GM21717 (cell line): Measurements from ENCODE around the gene CPNE4.

ENCODE experiments used
- ATAC-seq: cut with Tn5 transposase; IDR thresholded peaks from one replicate; pipeline ENCODE4 v1.9.1; 2021; ENCODE audit warnings: mild to moderate bottlenecking, moderate library complexity; ENCODE audit not compliant: unreplicated experiment

CPNE4 gene

DNA sequence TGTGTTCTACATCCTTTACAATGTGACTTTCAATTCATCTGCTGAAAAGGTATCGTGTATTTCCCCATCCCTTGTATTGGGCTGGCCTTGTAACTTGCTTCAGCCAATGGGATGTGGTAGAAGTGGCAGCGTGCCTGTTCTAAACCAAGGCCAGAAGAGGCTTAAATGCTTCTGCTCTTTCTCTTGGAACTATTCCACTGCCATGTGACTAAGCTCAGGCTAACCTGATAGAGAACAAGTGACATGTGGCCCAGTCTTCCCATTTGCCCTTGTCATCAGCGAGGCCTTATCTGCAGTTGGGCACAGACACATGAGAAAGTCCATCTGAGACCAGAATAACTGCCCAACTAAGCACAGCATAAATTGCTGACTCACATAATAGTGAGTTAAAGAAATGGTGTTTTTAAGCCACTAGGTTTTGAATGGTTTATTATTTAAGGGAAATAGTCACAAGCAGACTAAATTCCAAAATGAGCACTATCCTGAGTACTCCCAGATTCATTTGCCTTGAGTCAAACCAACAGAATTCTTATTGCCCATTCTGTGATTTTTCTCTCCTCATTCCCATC, 230.2 kb downstream of the CPNE4 start:
- ATAC-seq: no peak

DNA sequence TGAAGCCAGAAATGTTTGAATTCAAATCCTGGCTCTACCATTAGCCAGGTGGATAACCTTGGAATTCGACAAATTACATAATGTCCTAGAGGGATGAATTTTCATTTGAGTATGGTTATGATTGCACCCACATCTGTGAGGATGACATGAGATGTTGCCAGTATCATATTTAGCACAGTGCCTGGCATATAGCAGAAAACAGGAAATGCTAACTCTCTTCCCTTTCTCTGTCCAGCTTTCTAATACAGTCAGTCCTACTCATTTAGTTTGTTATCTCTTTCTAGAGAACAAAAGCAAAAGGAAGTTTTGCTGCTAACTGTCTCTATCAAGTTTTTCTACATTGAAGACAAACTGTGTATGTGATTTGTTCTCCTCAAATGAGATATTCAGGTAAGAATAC, 231.7 kb downstream of the CPNE4 start:
- ATAC-seq: no peak

DNA sequence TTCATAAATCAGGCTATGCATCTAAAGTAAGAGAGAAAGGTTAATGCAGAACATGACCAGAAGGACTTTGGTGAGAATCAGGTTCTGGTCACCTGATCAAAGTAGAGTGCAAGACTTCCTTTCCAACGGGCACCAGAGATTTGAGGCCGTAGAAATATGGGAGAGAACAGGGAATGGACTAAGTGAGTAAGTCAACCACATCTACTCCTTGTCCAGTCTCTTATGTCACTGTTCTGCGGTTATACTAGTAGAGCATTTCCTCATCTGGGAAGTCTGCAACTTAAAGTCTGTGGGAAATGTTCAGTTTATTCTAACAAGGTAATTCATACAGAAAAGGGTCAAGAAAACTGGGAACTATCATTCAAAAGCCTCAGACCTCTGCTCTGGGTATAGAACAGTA, 232.8 kb downstream of the CPNE4 start:
- no peak for ATAC-seq

DNA sequence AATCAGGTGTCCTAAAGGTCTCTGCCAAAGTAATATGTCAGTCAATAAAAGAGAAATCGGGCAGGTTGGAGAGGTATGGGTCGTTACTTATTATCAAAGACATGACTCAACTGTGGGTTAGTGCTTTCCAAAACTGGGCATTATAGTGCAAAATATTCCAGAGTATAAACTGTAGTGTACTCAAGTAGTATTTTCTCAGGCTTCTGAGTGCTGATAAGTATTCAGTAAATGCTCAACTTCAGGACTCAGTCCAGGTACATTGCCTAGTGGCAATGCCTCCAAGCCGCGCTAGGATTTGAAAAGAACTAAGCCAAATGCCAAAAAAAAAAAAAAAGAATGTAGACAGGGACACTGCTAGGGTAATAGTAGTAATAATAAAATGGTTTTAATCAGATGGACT, 233.2 kb downstream of the CPNE4 start:
- ATAC-seq: no peak

DNA sequence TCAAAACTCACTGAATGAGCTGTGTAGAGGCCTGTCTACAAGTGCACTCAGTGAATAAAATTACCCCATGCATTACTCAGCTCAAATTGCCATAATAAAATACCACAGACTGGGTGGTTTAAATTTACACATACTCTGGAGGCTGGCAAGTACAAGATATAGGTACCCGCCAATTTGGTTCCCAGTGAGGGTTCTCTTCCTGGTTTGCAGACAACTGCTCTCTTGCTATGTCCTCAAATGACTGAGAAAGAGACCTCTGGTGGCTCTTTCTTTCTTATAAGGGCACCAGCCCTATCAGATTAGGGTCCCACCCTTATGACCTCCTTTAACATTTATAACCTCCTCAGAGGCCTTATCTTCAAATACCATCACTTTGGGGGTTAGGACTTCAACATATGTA, 237.0 kb downstream of the CPNE4 start:
- no peak for ATAC-seq

DNA sequence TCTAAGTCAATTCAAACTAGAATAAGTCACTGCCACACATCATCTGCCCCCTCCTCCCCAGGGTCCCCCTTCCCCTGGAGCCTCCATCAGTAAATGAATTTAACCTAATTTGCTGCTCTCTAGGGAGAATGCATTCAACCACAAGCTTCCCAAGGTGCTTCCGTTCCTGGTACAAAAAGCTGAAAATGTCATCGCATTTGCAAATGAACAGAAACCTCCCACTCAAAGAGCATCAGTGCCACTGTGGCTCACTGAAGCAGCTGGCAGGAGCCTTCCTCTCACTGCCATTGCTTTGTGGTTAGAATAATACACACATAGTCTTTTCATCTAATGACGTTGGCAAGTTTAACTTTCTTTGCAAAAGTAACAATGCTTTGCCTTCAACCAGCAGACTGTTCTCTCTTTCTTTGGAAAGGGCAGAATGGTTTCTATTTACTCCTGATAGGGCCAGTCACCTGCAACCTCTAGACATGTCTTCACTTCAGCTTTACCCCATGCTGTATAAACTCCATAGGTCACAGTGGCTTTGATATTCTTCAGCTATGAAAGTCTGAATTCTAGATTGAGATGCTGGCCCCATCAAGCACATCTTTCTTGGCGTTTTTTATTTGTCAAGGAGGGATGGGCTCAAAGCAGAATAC, 238.1 kb downstream of the CPNE4 start:
- peak; percentile 72 for ATAC-seq

DNA sequence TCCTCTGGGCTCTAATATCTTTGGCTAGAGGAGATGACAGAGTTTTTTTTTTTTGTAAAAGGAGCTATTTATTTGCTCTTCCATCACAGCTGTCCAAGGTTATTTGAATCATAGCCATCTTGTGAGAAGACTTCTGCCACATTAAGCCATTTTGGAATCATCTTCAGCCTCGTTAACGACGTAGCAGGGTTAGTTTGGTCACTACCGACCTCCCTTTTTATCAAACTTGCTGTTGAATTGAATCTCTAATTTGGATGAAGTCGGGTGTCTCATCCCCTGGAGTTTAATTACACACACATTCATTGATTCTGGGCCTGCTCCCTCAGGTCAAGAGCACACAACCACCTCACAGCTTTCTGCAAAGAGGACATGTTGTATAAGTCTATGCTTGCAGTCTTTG, 238.7 kb downstream of the CPNE4 start:
- ATAC-seq: no peak

DNA sequence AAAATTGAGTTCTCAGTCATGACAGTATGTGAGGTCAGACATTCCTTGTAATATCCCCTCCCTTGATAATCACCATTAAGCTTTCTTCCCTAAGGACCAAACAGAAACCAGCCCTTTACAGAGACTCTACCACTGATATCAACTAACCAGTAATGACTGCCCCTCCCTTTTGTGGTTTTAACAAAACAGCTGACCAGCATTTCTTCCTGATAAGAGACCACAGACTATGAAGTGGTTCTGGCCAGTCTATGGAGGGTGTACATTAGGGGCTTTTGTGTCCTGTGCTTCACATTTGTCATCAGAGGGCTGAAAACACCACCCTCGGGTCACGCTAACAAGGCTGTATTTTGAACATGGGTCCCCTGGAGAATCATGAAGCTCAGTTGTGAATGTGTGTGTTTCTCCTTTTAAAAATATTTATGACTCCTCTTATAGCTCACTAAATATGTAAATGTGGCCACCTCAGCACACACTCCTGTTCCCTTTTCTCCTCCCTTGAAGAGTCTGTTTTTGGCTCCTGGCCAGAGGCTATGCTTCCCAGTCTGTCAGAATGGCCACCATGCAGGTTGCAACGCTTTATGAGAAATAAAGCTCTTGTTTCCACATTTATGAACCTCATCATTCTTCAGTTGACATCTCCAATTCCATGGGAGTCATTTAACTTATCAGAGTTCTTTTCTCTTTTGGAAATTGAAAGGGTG, 239.3 kb downstream of the CPNE4 start:
- peak; percentile 50 for ATAC-seq

DNA sequence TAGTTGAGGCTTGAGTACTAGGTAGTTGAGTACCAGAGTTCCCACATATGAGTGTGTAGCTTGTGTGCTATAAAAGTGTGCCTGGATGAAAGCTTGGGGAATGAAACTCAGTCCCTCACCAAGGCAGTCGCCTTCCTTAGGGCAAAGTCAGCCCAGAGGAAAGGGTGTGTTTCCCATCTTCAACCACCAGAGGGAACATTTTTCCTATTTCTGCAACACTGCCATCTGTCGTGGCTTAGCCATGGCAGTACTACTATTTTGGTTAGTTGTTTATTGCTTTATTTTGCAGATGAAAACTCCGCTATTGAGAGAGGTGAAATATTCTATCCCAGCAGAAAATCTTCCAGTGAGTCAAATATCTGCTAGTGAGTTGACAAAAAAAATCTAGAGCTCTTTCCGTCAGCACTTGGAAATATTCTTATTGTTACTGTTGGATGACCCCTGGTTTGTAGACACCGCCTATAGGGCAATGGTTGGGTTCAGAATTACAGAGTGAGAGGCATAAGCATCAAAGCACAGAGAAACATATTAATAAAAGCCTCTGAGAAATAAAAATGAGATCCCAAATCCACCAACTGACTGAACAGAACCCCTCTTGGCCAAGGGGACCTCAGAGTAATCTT, 239.9 kb downstream of the CPNE4 start:
- peak; percentile 51 for ATAC-seq

DNA sequence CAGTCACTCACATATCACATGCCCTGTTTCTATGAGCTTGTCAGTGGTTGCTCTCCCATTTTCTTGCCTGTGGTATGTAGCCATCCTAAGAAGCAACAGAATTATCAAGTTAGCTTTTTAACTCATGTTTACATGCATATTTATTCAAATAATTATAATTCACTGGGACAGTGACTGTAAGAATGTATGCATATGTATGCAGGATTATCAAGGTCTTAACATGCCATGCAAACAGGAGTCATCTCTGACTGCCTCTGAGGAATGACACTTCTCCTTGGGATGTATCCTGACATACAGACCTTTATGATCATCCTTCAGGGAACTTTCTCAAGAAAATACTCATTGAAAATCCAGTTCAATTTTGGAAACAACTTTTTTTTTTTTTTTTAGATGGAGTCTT, 240.9 kb downstream of the CPNE4 start:
- ATAC-seq: no peak

DNA sequence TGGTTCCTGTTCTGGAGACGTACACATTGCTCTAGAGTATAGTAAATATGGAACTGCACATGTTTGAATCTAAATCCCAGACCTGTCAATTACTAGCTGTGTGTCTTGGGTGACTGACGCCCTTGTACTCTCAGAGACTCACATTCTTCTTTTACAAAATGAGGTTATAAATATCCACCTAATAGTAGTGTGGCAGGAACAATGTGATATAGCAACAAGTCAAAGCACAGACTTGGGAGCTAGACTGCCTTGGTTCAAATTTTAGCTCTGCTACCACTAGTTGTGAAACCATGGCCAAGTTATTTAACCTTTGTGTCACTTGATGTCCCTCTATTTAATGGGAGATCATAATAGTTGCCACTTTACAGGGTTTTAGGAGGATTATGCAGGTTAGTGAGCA, 245.6 kb downstream of the CPNE4 start:
- no peak for ATAC-seq

DNA sequence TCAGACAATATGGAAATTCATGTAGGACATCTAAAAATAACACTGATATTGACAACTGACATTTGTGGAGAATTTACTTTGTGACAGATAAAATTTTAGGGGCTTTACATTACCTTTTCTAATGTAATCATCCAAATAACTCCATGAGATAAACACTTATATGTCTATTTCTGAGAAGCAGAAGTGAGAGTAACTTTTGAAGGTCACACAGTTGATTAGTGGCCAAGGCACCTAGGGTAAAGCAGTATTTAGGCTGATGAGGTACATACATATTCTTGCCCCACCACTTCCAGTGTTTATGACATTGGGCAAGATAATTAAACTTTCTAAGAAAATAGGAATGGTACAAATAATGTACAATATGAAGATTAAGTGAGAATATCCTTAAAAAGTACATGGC, 248.4 kb downstream of the CPNE4 start:
- ATAC-seq: no peak

DNA sequence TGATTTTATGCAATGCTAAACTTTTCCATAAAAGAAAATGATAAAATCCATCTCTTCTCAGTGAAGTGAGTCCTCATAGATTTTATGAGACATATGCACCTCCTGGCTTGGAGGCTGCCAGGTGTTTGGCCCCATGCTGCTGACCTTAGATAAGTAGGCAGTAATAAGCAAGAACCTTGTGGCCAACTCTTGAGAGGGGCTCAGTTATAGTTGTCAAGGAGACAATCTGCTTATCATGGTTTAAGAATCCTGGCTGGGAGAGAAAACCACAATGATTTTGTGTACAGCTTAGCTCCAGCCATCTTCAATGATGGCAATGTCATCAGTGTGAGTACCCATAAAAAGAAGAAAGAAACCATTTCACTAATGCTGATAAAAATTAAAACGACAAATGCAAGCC, 252.1 kb downstream of the CPNE4 start:
- no peak for ATAC-seq

DNA sequence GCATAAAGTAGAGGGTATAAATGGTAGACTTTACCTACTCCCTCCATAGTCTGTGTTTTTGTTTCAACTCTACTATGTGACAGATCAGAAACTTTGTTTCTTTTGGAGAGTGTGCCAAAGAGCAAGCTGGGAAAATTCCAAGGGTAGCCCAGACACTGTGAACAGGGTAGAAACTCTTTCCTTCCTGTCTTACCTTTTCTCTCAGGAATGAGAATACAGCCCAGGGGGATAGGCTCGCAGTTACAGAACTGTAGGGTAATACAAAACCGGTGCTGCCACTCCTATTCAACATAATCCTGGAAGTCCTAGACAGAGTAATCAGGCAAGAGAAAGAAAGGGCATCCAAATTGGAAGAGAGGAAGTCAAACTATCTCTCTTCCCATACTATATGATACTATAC, 256.3 kb downstream of the CPNE4 start:
- no peak for ATAC-seq

DNA sequence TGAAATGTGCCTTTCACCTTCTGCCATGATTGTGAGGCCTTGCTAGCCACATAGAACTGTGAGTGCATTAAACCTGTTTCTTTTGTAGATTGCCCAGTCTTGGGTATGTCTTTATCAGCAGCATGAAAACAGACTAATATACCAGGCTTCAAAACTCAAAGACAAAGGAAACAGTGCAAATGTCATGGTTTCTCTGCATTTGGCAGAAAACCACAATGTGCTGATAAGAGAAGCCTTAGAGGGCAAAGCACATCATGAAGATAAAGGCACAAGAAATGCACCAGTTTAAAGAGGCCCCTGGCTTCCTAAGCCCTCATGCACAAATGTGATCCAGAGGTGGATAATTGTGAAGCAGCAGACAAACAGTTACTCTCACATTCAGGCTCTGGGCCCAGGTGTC, 259.2 kb downstream of the CPNE4 start:
- ATAC-seq: no peak

DNA sequence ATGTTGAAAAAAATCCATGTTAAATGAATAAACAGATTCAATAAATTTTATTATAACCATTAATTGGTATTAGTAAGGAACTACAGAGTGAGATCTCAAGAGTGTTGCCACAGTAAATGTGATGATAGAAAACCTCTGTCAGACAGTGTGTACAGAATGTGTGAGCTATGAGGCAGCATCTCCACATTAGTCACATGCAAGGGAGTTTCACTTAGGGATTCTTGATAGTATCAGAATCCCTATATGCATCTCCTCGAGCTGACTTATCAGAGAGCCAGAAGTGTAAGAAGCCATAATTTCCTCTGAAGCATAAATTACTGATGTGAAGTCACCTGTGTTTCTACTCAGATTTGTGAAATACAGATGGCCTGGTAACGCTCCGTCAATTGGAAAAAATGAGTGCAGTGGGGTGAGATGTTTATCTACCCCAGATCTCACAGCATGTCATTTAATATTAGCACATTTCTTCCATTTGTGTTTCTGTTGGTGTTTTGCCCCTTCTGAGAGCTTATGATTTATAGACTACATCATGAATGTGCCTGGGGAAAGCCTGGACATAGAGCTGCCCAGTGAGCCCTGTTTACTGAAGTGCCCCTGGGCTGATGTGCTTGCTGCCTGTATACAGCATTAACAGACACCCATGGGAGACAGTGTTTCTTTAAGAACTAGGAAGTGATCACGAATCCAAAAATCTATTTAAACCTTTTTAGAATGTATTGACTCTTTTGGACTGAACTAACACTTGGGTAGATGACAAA, 262.4 kb downstream of the CPNE4 start:
- ATAC-seq: no peak

DNA sequence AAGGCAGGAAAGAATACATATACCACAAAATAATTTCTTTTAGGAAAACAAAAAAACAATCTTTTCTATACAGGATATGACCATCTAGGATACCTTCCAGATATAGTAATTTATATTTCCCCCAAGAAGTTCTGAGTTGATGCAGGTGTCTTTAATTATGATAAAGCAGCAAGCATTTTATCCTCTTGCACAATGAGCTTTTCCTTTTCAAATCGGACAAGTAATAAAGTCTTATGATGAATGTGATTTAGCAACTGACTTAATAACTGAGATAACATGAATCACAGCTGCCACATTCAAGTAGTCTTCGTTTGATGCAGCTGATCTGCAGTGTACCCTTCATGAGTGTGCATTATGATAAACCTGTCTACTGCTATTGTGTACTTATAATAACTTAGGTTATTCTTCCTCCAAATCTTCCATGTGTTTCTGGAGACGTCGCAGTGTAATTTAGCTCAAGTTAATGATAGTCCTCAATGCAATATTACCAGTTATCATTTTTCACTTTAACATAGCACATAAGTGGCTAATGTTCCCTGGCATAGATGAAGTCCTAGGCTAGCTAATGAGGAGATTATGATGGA, 271.7 kb downstream of the CPNE4 start:
- no peak for ATAC-seq

DNA sequence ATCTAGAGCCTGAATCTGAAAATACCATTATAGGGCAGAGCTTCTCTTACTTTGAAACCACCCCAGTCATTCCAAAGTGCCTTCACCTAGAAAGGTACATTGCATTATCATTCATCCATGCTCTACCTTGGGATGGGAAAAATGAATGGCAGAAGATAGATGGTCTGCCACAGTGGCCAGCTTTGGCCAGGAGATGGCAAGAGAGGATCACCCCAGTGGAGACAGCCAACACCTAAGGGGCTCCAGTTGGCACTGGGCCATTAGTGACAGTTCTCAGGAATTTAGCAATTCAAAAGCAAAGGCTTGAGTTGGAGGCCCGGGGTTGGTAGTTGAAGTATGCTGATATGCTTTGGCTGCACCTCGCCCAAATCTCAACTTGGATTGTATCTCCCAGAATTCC, 278.4 kb downstream of the CPNE4 start:
- ATAC-seq: no peak

DNA sequence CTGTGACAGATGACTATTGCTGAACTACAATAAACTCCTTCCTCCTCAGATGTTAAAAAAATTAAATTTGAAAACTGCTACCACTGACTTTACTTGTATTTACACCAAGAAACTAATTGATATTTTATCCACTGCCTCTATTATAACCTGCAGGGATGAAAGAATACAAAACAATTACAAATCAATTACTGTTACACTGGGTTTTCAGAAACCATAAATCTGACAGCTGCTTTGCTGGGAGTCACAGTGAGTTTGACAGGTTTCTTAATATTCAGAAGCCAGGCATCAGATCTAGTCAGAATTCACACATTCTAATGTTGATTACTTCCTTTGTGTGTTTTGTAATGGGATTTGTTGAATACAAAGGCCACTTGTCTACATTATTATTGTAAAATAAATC, 279.4 kb downstream of the CPNE4 start:
- no peak for ATAC-seq

DNA sequence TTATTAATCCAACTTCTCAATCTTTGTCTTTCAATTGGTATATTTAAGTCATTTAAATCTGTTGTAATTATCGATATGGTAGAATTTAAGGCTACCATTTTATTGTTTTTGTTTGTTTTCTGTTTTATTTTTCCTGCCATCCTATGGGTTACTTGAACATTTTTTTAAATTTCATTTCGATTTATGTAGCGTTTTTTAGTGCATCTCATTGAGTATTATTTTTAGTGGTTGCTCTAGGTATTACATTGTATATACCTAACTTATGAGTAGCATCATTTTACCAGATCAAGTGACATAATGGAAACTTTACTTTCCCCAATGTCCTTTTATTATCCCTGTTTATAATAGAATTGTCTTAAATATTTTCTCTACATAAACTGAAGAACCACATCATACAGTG, 284.6 kb downstream of the CPNE4 start:
- ATAC-seq: no peak

DNA sequence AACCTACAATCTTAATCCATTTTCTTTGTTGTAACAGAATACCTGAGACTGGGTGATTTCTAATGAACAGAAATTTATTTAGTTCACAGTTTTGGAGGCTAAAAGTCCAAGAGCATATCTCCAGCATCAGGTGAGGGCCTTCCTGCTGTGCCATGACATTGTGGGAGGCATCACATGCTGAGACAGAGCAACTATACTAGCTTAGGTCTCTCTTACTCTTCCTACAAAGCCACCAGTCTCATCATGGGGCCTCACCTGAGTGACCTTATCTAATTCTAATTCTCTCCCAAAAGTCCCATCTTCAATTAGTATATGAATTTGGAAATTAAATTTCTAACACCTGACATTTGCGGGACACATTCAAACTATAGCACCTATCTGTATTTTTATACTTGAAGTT, 285.0 kb downstream of the CPNE4 start:
- no peak for ATAC-seq
